ENCODE measurements around the gene CCBE1.

CCBE1 gene

GRCh38 chr18:59393381-59393780 is 303.8 kb downstream of the CCBE1 start:
- no peak for DNase-seq (ENCODE audit: low read depth)

- no peak for DNase-seq (ENCODE audit: low read depth)
These were observed 308.4 kb downstream of the CCBE1 start for GRCh38 chr18:59388817-59389216.

GRCh38 chr18:59387687-59388565 is 309.3 kb downstream of the CCBE1 start:
- no peak for DNase-seq (ENCODE audit: low read depth)

GRCh38 chr18:59386909-59387686 is 310.1 kb downstream of the CCBE1 start:
- DNase-seq (ENCODE audit: low read depth): no peak

GRCh38 chr18:59385191-59385590 is 312.0 kb downstream of the CCBE1 start:
- DNase-seq (ENCODE audit: low read depth): no peak

- no peak for DNase-seq (ENCODE audit: low read depth)
These were observed 313.4 kb downstream of the CCBE1 start for GRCh38 chr18:59383851-59384250.

GRCh38 chr18:59382383-59382782 is 314.8 kb downstream of the CCBE1 start:
- DNase-seq (ENCODE audit: low read depth): no peak

GRCh38 chr18:59381949-59382348 is 315.3 kb downstream of the CCBE1 start:
- no peak for DNase-seq (ENCODE audit: low read depth)

Measured in EH (cell line).